A673 (cell line): ENCODE results near the gene ADGRL3. TPM values are rescaled to one million over a fixed set of nuclear protein-coding genes. Genes with fewer than 3 reads are reported as not detected.

Experiments used
- BruUV-seq: library from RNA; stranded (reverse); fragments of 400-500 nt; replicated peaks from 2 replicates; lab custom pipeline; 2021; lab: Mats Ljungman, UMichigan
- CTCF ChIA-PET: fragments of 300-600 bp; sonication (Branson Sonifier 250); formaldehyde crosslinking; loops from one replicate; lab custom pipeline; 2022; ENCODE audit warnings: antibody characterized with exemption; lab: Charles Lee
- POLR2A ChIA-PET: fragments of 300-600 bp; sonication (Branson Sonifier 250); formaldehyde crosslinking; loops from one replicate; lab custom pipeline; 2022; ENCODE audit warnings: antibody characterized with exemption; ENCODE audit not compliant: low non-redundant PET; lab: Charles Lee
- DNase-seq: peaks from one replicate; pipeline ENCODE4 v3.0.0-alpha.2; 2015; ENCODE audit warnings: low spot score
- H3K27ac ChIP-seq: fragments of 200-600 bp; sonication (generic); 2 replicates; pipeline ENCODE4 v1.5.1; 2016; ENCODE audit warnings: mixed run types, low read depth, mild to moderate bottlenecking, mixed read lengths, antibody characterized with exemption, low read length; ENCODE audit not compliant: poor library complexity, severe bottlenecking
- H3K27me3 ChIP-seq: fragments of 200-600 bp; sonication (generic); replicated peaks from 2 replicates; pipeline ENCODE4 v1.6.1; 2017; ENCODE audit warnings: mixed run types, low read depth, mild to moderate bottlenecking, mixed read lengths, antibody characterized with exemption, low read length; ENCODE audit not compliant: insufficient read depth, poor library complexity
- H3K36me3 ChIP-seq: fragments of 200-600 bp; sonication (generic); 2 replicates; pipeline ENCODE4 v1.6.1; 2016; ENCODE audit warnings: mixed run types, mild to moderate bottlenecking, mixed read lengths, antibody characterized with exemption, low read length; ENCODE audit not compliant: insufficient read depth, poor library complexity, severe bottlenecking
- H3K4me1 ChIP-seq: fragments of 200-600 bp; sonication (generic); 2 replicates; pipeline ENCODE4 v1.6.1; 2017; ENCODE audit warnings: mixed run types, mild to moderate bottlenecking, mixed read lengths, antibody characterized with exemption, low read length; ENCODE audit not compliant: insufficient read depth, poor library complexity, severe bottlenecking
- H3K4me3 ChIP-seq: fragments of 200-600 bp; sonication (generic); 2 replicates; pipeline ENCODE4 v1.5.1; 2016; ENCODE audit warnings: low read depth, mixed run types, mild to moderate bottlenecking, mixed read lengths, low read length; ENCODE audit not compliant: poor library complexity, severe bottlenecking
- H3K9me3 ChIP-seq: fragments of 200-600 bp; sonication (generic); 2 replicates; pipeline ENCODE4 v1.6.1; 2016; ENCODE audit warnings: mixed run types, low read depth, mild to moderate bottlenecking, mixed read lengths, antibody characterized with exemption, low read length; ENCODE audit not compliant: poor library complexity, severe bottlenecking
- CTCF ChIP-seq: fragments of 300-800, 200-600 bp; sonication (generic); conservative IDR thresholded peaks from 2 replicates; pipeline ENCODE4 v1.5.1; 2017; ENCODE audit warnings: low read depth, mild to moderate bottlenecking, antibody characterized with exemption, low read length, moderate library complexity, mixed read lengths
- EZH2 ChIP-seq: fragments of 200-600 bp; sonication (generic); IDR thresholded peaks from 2 replicates; pipeline ENCODE4 v1.6.1; 2017; ENCODE audit warnings: borderline replicate concordance, low read depth, mild to moderate bottlenecking, mixed read lengths, antibody characterized with exemption, low read length; ENCODE audit not compliant: poor library complexity, severe bottlenecking
- intact Hi-C: fragments of 100-400 bp; cut with micrococcal nuclease; formaldehyde crosslinking; loops from one replicate; pipeline ENCODE4 v1.10.0; 2022; ENCODE audit not compliant: unreplicated experiment
- total RNA-seq: library from RNA; stranded (reverse); gene quantifications from 2 replicates; pipeline ENCODE4 v1.2.3, GENCODE V29; 2021

The ADGRL3 gene
- total RNA-seq, 1 experiment from 2014 or later: not detected

- TF ChIP-seq CTCF (no peak), EZH2 (no peak)
- no peaks in the 10 kb centered on the region for H3K4me1 ChIP-seq
- intact Hi-C loops: no loop called here
- no peaks in the 10 kb centered on the region for H3K27me3 ChIP-seq
- CTCF ChIA-PET: no interaction called here
- POLR2A ChIA-PET: no interaction called here
- DNase-seq: no peak
- no TSS peak for BruUV-seq
- H3K9me3 ChIP-seq: no peaks in the 10 kb centered on the region
- H3K36me3 ChIP-seq: no peaks in the 10 kb centered on the region
- H3K27ac ChIP-seq: no peak overlapping the region
- no peak overlapping the region for H3K4me3 ChIP-seq
These were observed 353.5 kb downstream of the ADGRL3 start for GRCh38 chr4:61553557-61554125.

- no peaks in the 10 kb centered on the region for H3K27me3 ChIP-seq
- no peaks in the 10 kb centered on the region for H3K36me3 ChIP-seq
- no peak for DNase-seq
- no peak overlapping the region for H3K27ac ChIP-seq
- no peaks in the 10 kb centered on the region for H3K9me3 ChIP-seq
- no peak overlapping the region for H3K4me3 ChIP-seq
- intact Hi-C loops: no loop called here
- TF ChIP-seq CTCF: no peak
- no peak for TF ChIP-seq EZH2
- H3K4me1 ChIP-seq: no peaks in the 10 kb centered on the region
- no TSS peak for BruUV-seq
- ChIA-PET POLR2A (no interaction called here), CTCF (no interaction called here)
These were observed 355.7 kb downstream of the ADGRL3 start for GRCh38 chr4:61555789-61556188.

DNA sequence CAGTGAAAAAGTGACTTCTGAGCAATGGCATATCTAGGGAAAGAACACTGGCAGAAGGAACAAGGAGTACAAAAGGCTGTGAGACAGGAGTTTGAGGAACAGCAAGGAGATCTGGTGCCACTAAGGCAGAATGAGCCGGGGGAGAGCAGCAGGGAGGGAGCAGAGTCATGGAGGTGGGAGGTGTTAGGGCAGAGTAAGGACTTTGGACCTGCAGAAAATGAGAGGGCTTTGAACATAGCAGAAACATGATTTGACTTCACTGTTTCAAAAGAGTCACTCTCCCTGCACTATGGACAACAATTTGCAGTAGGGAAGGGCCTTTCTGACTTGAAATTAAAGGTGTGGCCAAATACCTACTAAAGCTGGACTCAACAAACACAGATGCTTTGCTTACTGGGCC lies 356.2 kb downstream of the ADGRL3 start:
- no peak overlapping the region for H3K4me3 ChIP-seq
- no peaks in the 10 kb centered on the region for H3K9me3 ChIP-seq
- TF ChIP-seq CTCF (no peak), EZH2 (no peak)
- no peaks in the 10 kb centered on the region for H3K36me3 ChIP-seq
- H3K27ac ChIP-seq: no peak overlapping the region
- intact Hi-C loops: no loop called here
- H3K4me1 ChIP-seq: no peaks in the 10 kb centered on the region
- H3K27me3 ChIP-seq: no peaks in the 10 kb centered on the region
- BruUV-seq: no TSS peak
- CTCF ChIA-PET: no interaction called here
- no peak for DNase-seq
- POLR2A ChIA-PET: no interaction called here
